GM19452 (cell line): ENCODE measurements around the gene UNKL.
A peak's percentile ranks its signal among the peaks of the same experiment; 100 is the strongest.

Experiments used
- ATAC-seq: cut with Tn5 transposase; IDR thresholded peaks from one replicate; pipeline ENCODE4 v1.9.1; 2021; ENCODE audit not compliant: unreplicated experiment

Gene UNKL

GRCh38 chr16:1432388-1433262 is 18.1 kb upstream of the UNKL start:
- ATAC-seq, result no peak

DNA sequence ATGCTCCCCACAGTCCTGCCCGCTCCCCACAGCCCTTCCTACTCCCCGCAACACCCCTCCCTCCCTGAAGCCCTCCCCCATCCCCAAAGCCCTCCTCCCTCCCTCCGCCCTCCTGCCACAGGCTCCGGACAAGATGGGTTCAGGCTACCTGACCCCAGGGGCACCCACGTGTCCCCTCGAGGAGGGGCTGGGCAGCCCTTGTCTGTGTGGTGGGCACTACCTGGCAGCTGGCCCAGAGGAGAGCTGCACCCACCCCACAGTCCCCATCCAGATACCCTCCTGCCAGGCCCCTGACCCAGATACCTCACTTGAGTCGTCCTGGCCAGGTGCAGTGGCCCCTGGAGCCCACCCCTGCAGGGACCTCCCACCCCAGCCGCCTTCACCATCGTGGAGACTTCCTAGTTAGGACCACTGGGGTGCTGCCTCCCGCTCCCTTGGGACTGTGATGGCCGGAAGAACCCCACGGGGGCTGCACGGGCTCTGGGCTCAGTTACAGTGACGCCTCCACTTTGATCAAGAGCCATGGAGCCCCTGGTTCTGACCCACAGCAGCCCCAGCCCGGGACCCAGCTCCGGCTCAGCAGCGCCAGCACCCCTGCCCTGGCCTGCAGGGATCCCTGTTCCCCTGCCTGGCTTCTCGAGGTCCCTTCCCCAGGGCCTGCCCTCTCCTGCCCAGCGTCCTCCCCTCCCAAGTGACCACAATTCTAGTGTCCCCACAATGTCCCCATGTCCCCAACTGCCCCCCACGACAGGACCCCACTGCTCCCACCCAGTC is 17.2 kb upstream of the UNKL start:
- ATAC-seq, result no peak

- no peak for ATAC-seq
Measured at GRCh38 chr16:1430759-1431496, 16.4 kb upstream of the UNKL start, which contains the start of gene PERCC1. Gene PERCC1, plus strand, starts transcription at chr16:1431078. Its CDS starts 1,516 bp downstream, at chr16:1432594.

DNA sequence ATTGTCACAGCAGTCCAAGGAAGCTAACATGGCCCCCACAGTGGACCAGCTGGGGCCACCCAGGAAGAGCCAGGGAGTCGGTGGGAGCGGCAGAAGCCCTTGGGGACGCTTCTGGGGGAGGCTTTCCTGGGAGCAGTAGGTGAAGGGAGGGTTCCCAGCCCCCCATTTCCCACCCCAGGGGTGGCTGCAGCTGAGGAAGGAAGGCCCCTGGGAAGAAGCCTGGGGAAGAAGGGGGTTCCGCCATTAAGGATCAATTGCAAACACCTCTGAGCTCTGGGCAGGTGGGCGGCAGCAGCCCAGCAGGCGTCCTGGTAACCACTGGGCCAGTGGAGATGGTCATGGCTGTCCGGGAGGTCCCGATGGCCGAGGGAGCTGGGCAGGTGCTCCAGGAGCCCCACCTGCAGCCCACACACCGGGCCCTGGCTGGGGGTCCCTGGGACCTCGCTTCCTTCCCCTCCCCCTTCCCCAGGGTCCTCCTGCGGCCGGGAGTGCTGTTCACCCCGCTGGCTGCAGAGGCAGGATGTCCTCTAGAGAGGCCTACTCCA is 15.8 kb upstream of the UNKL start:
- no peak for ATAC-seq

GRCh38 chr16:1429631-1430030 is 15.1 kb upstream of the UNKL start:
- ATAC-seq, result no peak

- ATAC-seq, result no peak
Measured at GRCh38 chr16:1429012-1429411, 14.5 kb upstream of the UNKL start.

DNA sequence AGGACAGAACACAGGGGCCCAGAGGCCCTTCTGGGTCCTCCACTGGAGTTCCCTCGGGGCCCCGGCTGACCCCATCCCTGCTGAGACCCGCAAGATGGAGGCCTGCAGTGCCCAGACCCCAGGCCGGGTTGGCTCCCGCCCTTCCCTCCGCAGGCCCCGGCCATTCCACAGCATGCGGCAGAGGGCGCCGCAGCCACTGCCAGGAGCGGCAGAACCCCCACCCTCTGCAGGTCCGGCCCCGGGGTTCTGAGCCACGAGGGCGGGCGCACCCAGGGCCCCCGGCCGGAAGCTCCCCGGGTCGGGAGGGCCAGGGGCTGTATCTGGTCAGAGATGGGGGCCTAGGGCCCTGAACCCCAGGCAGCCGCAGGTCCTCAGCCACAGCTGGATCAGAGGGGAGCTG is 14.0 kb upstream of the UNKL start:
- no peak for ATAC-seq

DNA sequence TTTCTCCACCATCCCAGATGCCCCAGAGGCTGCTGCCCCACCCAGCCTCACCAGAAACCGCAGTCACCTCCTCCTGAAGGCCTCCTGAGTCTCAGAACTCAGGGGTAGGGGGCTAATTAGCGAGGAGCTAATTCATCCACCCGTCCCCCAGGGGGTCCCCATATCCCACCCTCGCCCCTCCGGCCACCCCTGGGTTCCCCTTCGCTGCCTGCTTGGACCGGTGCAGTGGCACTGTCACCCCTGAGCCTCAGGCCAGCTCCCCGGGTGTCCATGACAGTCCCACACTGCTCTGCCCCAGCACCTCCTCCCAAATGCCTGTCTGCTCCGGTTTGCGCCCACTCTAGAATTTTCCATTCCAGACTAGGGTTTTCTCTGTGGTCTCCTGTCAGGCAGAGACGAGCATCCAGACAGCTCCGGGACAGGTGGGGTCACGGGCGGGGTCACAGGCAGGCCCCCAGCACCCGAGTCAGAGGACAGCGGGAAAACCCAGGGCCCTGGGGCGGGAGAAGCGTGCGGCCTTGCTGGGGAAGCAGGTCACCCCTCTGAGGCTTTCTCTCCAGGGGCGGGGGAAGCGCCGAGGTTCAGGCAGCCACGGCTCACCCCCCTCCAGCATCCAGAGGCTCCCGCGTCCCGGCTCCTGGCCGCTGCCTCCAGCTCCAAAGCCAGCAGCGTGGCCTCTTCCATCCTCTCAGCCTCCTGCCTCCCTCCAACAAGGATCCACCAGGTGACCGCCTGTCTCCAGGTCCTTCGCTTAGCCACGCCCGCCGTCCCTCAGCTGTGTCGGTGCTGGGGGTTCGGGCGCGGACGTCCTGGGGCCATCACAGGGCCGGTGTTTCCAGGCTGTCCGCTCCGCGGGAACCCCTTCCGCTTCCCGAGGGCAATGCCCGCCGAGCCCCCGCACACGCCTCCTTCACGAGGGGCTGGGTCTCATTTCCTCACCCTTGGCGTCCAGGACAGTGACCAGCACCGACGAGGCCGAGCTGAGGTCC is 13.3 kb upstream of the UNKL start:
- ATAC-seq, result no peak

DNA sequence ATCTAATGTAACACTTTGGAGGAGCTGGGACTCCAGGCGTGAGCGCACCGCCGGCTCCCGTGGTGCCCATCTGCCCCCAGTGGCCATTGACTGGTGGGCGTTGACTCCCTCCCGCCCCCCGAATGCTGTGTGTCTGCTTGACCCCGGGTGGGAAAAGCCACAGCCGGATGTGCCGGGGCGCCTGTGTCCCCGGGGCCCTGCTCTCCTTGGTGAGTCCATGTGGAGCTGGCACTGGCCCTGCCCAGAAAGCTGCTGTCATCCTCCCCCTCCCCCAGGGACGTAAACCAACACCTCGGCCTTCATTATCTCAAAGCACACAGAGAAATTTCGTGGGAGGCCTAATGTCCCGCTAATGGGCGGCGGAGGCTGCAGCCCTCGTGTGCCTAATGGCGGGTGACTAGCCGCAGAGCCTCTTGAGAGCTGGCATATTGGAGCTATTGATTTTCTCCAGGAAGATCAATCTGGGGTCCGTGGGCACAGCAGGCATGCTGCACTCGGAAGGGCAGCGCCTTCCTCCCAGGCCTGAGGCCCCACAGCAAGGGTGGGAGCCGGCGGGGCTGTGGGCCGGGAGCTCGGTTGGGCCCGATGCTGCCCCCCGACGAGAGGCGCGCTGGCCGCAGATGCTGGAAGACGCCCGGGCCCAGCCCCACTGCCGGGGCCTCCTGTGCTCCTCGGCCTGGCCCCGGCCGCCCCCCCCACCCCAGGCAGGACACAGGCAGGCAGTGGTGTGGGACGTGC is 12.4 kb upstream of the UNKL start:
- ATAC-seq, result no peak

DNA sequence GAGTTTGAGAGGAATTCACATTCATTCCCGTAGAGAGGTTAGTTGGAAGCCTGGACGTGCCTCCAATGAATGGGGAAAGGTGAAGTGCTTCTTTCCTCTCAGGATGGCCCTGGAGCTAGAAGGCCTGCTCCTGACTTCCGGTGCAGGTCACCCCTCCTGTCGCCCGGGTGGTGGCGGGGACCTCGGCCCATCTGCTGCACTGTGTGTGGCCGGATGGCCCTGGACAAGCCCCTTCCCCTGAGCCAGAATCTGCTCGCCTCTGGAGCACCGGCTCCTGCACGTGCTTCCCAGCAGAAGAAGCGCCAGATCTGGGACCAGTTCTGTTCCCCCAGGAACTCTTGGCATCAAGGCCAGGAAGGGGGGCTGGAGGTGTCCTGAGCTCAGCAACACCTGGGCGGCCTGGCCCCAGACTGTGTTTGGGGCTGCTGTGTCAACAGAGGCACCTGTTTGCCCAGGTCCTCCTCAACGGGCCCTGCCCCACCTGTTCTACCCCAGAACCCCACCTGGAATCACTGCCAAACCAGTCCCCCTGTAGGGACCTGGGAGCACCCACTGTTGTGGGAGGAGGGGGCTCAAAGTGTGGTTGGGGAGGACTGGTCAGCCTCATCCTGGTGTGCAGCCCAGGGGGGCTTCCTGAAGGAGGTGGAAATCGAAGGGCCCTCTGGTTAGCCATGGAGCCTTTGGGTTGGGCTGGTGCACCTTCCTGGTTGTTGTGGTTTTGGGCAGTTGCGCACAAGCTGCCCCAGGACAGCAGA is 11.3 kb upstream of the UNKL start:
- no peak for ATAC-seq

- ATAC-seq, result no peak
Measured at GRCh38 chr16:1424028-1424427, 9.5 kb upstream of the UNKL start.

DNA sequence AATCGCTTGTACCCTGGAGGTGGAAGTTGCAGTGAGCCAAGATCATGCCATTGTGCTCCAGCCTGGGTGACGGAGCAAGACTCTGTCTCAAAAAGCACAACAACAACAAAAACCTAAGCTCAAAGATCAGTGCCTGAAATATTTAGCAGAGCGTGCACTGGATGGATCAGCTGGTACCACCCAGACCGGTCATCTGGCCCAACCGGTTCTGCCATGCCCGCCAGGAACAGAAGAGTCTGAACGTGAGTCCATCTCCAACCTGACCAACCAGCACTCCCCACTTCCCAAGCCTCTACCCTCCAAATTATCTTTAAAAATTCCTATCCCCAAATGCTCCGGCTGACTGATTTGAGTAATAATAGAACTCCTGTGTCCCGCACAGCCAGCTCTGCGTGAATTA is 7.6 kb upstream of the UNKL start:
- ATAC-seq, result no peak

- peak; percentile 12 for ATAC-seq
Measured at GRCh38 chr16:1420111-1420539, 5.6 kb upstream of the UNKL start.

GRCh38 chr16:1416521-1416941 is 2.0 kb upstream of the UNKL start:
- no peak for ATAC-seq

DNA sequence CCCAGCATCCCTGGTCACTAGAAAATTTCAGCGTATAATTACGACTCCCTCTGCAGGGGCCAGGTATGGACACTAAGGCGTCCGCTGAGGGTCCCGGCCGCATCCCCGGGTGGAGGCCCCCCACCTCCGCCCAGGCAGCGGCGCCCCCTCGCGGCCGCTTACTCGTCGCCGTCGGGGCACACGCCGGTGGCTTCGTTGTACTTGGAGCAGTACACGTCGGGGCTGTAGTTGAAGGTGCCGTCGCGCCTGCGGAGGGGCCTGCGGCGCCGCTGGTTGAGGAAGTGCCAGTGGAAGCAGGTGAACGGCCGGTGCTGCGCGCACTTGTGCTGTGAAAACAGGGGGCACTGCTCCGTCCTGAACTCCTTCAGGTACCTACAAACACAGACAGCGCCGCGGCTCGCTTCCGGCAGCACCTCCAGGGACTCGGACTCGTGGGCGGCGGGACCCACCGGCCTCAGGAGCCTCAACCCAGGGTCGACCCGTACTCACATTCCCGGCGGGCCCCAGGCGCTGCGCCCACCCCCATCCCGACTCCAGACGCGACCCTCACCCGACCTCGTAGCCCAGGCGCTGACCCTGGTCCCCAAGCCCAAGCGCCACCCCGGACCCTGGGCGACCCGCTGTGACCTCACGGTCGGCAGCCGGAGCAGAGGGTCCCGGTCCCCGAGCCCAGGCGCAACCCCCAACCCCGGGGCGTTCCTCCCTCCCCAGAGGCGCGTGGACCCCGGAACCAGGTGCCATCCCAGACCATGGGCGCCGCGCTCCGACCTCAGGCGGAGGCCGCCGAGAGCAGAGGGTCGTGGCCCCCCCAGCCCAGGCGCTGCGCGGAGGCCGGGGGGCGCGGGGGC is 596 bp downstream of the UNKL start:
- no peak for ATAC-seq

GRCh38 chr16:1412847-1413246 is 1.7 kb downstream of the UNKL start:
- ATAC-seq, result no peak

- ATAC-seq, result peak; percentile 69
Measured at GRCh38 chr16:1408171-1408837, 6.2 kb downstream of the UNKL start.
